Fibroblast of gingiva (primary cell): Measurements from ENCODE around the gene IRX4.

Source experiments
- DNase-seq: peaks from one replicate; pipeline ENCODE4 v3.0.0-alpha.2; 2011; ENCODE audit warnings: low read depth

Gene IRX4

GRCh38 chr5:1891391-1891790, 8.7 kb upstream of the IRX4 start:
- DNase-seq: no peak

GRCh38 chr5:1890296-1890695, 7.6 kb upstream of the IRX4 start:
- DNase-seq: no peak

- no peak for DNase-seq
Observed at GRCh38 chr5:1889321-1890065, 6.8 kb upstream of the IRX4 start.

GRCh38 chr5:1888541-1889251, 6.0 kb upstream of the IRX4 start:
- no peak for DNase-seq

DNA sequence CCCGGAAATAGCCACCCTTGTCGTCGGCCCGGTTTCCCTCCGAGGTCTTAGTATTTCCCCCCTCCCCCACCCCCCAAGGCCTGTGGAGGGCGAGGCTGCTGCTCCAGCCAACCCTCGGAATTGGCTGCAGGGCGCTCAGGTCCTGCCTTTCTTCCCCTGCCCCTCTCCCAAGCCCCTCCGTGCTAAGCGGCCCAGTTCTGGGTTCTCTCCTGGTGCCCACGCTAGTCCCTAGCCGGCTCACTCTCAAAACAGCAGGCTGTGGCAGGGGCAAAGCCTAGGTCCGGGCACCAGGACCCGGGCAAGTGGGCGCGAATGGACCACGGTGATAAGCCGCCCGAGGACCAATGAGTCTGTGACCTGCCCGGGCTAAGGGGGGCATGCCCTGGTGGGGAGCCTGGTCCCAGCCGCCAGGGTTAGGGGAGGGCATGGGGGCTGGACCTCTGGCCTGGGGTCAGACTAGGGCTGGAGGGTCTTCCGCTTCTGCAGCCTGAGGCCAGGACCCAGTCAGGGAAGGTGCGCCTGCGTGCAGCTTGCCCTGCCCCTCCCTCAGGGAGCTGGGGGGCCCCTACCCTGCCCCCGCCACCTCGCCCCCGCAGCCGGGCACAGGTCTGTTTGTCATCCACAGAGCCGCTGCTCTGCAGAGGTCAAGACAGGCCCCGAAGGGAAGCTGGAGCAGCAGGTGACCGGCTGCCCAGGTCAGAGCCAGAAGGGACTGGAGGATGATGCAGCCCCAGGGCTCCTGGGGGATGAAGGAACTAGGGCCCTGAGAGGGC, 5.0 kb upstream of the IRX4 start:
- DNase-seq: no peak

DNA sequence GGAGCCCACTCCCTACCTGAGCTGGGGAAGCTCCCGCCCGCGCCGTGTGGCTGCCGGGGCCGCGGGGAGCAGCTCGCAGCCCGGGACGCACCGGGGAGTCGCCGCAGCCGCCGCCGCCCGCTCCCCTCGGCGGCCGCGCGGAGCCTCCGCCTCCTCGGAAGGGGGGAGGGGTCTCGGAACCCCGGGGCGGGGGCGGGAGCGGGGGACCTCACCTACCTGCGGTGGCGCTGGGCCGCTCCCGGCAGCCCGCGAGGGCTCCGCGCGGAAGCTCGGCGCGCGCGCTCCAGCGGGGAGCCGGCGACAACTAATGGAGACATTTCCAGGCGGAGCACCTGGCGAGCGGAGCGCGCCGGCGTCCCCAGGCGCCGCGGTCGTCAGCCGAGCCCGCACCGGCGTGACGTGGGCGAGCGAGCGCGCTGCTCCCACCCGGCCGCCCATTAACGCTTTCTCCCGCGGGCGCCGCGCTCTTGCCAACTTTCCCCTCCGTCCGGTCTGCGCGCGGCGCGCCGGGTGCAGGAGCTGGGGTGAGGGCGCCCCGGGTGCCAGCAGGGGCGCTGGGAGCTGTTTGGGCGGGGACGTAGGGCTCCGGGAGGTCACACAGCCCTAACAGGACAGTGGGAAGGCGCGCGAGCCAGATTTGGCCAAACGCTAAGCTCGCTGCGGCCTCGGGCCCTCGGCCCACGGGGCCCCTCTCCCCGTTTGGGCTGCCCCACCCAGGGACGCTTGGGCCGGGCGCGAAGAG, 4.3 kb upstream of the IRX4 start:
- no peak for DNase-seq

- DNase-seq: no peak
Observed at GRCh38 chr5:1885868-1886845, 3.4 kb upstream of the IRX4 start.

GRCh38 chr5:1885404-1885755, 2.7 kb upstream of the IRX4 start:
- no peak for DNase-seq

DNA sequence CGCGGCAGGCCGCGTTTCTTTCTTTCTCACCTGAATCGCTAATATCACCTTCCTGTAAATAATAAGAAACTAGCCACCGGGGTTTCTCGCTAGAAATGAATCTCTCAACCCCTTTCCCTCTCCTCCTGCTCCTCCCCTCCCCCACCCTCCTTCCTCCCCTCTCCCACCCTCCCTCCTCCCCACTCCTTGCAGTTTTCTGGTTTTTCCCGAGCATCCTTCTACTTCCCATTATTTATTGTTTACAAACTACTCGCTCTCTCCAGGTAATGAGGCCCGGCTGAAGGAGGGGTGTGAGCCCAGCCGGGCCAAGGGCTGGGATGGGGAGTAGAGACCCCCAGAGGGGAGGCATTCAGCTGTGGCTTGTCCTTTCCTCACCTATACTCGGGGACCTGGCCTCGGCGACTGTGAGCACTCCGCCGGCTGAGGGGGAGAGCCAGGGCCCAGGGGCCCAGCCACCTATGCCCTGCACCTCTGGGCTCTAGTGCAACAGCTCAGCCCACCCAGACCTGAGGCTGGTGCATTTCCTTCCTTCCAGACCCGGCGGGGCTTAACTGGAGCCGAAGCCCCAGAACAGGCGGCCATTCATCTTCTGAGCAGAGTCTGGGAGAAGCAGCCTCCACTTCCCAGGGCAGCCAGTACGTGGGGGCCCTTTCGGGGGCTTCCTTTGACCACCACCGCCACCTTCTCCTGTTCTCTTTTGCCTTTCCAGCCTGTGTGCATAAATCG, 2.1 kb upstream of the IRX4 start:
- DNase-seq: no peak

GRCh38 chr5:1883925-1884677, 1.4 kb upstream of the IRX4 start:
- no peak for DNase-seq

GRCh38 chr5:1883120-1883924, 597 bp upstream of the IRX4 start:
- no peak for DNase-seq

DNA sequence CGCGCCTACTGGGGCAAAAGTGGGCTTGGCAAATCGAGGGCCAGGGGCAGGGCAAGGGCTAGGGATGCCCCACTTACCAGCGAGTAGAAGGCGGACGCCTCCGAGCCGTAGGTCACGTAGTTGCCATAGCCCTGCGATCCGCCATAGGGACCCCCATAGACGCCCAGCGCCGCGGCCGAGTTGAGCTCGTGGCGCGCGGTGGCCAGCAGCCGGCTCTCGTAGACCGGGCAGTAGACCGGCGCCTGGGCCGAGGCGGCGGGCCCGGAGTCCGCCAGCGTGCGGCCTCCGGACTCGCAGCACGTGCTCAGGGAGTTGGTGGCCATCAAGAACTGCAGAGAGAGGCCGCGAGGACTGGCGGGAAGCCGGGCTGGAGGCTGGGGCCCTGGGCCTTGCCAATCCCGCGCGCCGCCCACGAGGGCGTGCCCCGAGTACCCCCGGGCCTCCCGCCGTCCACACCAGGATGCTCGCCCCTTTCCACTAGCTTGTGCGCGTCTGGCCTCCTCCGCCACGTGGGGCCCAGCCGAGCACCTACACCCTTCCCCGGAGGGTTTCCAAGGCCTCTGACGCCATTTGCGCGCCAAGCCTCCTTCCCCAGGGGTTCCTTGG, 891 bp downstream of the IRX4 start:
- DNase-seq: no peak

GRCh38 chr5:1881098-1881572, 1.6 kb downstream of the IRX4 start:
- no peak for DNase-seq

- DNase-seq: no peak
Observed at GRCh38 chr5:1880377-1881025, 2.2 kb downstream of the IRX4 start.

GRCh38 chr5:1879292-1880263, 3.1 kb downstream of the IRX4 start:
- no peak for DNase-seq

GRCh38 chr5:1878050-1878849, 4.5 kb downstream of the IRX4 start:
- no peak for DNase-seq
